K562 (cell line): Measurements from ENCODE around the gene SPATA2L. TPM values are rescaled to one million over a fixed set of nuclear protein-coding genes. Genes with fewer than 3 reads are reported as not detected.
A peak's percentile ranks its signal among the peaks of the same experiment; 100 is the strongest.

Experiments
- ATAC-seq: fragments of 200-7000 bp; cut with Tn5 transposase; 3 replicates; pipeline ENCODE4 v1.9.1; 2020; ENCODE audit warnings: moderate library complexity
- BruUV-seq: library from RNA; stranded (reverse); fragments of 400-500 nt; replicated peaks from 2 replicates; lab custom pipeline; 2021; lab: Mats Ljungman, UMichigan
- CTCF ChIA-PET: fragments of 300-600 bp; formaldehyde crosslinking; extraction: SDS; loops from one replicate; lab custom pipeline; 2021; ENCODE audit warnings: low intra/inter-chr PET ratio; lab: Yijun Ruan, JAX
- POLR2A ChIA-PET: fragments of 300-600, 350-650 bp; sonication (Branson Sonifier 250); formaldehyde crosslinking; extraction: SDS; loops from one replicate; lab custom pipeline; 2021; ENCODE audit warnings: antibody characterized with exemption, inconsistent platforms; lab: Yijun Ruan, JAX
- DNase-seq, 4 experiments: peaks; one replicate each; pipeline versions ENCODE4 v3.0.0 to v3.0.0-alpha.2; 2011 to 2018; ENCODE audit warnings: low spot score in 3 of 4, mixed read lengths in 3 of 4; ENCODE audit errors: extremely low read depth in 1 of 4
- FAIRE-seq: peaks from 2 replicates; lab custom pipeline; 2011; peaks lifted over from hg19 to GRCh38; lab: Jason Lieb, UNC
- H2AFZ ChIP-seq: 2 replicates; pipeline ENCODE4 v1.6.0; 2011; ENCODE audit warnings: low read depth, low read length, control low read depth, inconsistent platforms
- H3K27ac ChIP-seq: fragments of 200-600 bp; 3 replicates; pipeline ENCODE4 v1.8.0; 2011; ENCODE audit warnings: low read depth, mild to moderate bottlenecking, control low read depth, inconsistent platforms, low read length, moderate library complexity, mixed read lengths; ENCODE audit errors: extremely low read depth
- H3K27me3 ChIP-seq, 2 experiments: fragments of 300-600 bp in 1 of 2; 2 replicates in 1 of 2; 3 replicates in 1 of 2; pipeline versions ENCODE4 v1.6.0 to v1.8.0; 2011; ENCODE audit warnings: inconsistent platforms in 2 of 2, low read length in 2 of 2, mild to moderate bottlenecking in 1 of 2, mixed read lengths in 1 of 2, moderate library complexity in 1 of 2; ENCODE audit not compliant: control insufficient read depth in 2 of 2, insufficient read depth in 2 of 2
- H3K36me3 ChIP-seq: fragments of 300-600 bp; 3 replicates; pipeline ENCODE4 v1.8.0; 2011; ENCODE audit warnings: mild to moderate bottlenecking, low read length, inconsistent platforms; ENCODE audit not compliant: control insufficient read depth, insufficient read depth
- H3K4me1 ChIP-seq, 2 experiments: fragments of 200-600 bp in 1 of 2; replicated peaks in 1 of 2; 2 replicates in 1 of 2; 3 replicates in 1 of 2; pipeline versions ENCODE4 v1.5.1 to v1.8.0; 2011; ENCODE audit warnings: inconsistent platforms in 2 of 2, low read length in 2 of 2, mild to moderate bottlenecking in 1 of 2, mixed read lengths in 1 of 2, moderate library complexity in 1 of 2; ENCODE audit not compliant: control insufficient read depth in 2 of 2, insufficient read depth in 2 of 2
- H3K4me2 ChIP-seq: 2 replicates; pipeline ENCODE4 v1.6.1; 2011; ENCODE audit warnings: low read length, control low read depth, inconsistent platforms, mixed read lengths; ENCODE audit not compliant: insufficient read depth
- H3K4me3 ChIP-seq: fragments of 200-600 bp; sonication (generic), shearing (Covaris generic); 2 replicates; pipeline ENCODE4 v1.5.1; 2016; ENCODE audit warnings: control low read depth, inconsistent platforms
- H3K79me2 ChIP-seq: fragments of 200-600 bp; 3 replicates; pipeline ENCODE4 v1.8.0; 2011; ENCODE audit warnings: low read length, inconsistent platforms; ENCODE audit not compliant: control insufficient read depth, insufficient read depth
- H3K9ac ChIP-seq, 2 experiments: 2 replicates each; pipeline versions ENCODE4 v1.6.0 to v1.6.1; 2011; ENCODE audit warnings: low read depth in 2 of 2, low read length in 2 of 2, control low read depth in 1 of 2, inconsistent platforms in 1 of 2, mild to moderate bottlenecking in 1 of 2, mixed read lengths in 1 of 2; ENCODE audit not compliant: insufficient read depth in 1 of 2
- H3K9me1 ChIP-seq: one replicate; pipeline ENCODE4 v1.6.0; 2011; ENCODE audit warnings: inconsistent platforms, mild to moderate bottlenecking, low read length, moderate library complexity; ENCODE audit not compliant: control insufficient read depth, insufficient read depth
- H3K9me3 ChIP-seq: replicated peaks from 2 replicates; pipeline ENCODE4 v1.5.1; 2011; ENCODE audit warnings: low read depth, low read length, inconsistent platforms; ENCODE audit not compliant: control insufficient read depth, insufficient read depth
- H4K20me1 ChIP-seq: replicated peaks from 2 replicates; pipeline ENCODE4 v1.6.1; 2011; ENCODE audit warnings: low read length, inconsistent platforms, mixed read lengths; ENCODE audit not compliant: control insufficient read depth, insufficient read depth
- HMG20B ChIP-seq: fragments of 250-450 bp; sonication (Bioruptor Pico); IDR thresholded peaks from 2 replicates; pipeline ENCODE4 v1.5.0; 2021; ENCODE audit warnings: mild to moderate bottlenecking
- HNRNPL ChIP-seq: fragments of 200-400 bp; formaldehyde crosslinking; IDR thresholded peaks from 2 replicates; pipeline ENCODE4 v1.6.1; 2017; ENCODE audit warnings: low read depth, mild to moderate bottlenecking, low read length
- ILF3 ChIP-seq: fragments of 450-650 bp; IDR thresholded peaks from 2 replicates; pipeline ENCODE4 v1.6.1; 2018; ENCODE audit warnings: antibody characterized with exemption, mild to moderate bottlenecking, moderate library complexity, borderline replicate concordance
- KAT7 ChIP-seq: sonication (generic); formaldehyde crosslinking; IDR thresholded peaks from 2 replicates; pipeline ENCODE4 v1.8.0; 2022; ENCODE audit warnings: missing genetic modification reagents, mild to moderate bottlenecking, borderline replicate concordance
- NR2C2 ChIP-seq, 2 experiments: fragments of 200-800 bp in 1 of 2; sonication (Bioruptor generic) in 1 of 2; sonication (generic) in 1 of 2; formaldehyde crosslinking in 1 of 2; IDR thresholded peaks; 2 replicates each; pipeline versions ENCODE4 v1.6.1 to v1.8.0; 2016 to 2022; ENCODE audit warnings: mild to moderate bottlenecking in 1 of 2, missing compliant biosample characterization in 1 of 2, missing genetic modification characterization in 1 of 2, missing genetic modification reagents in 1 of 2
- PHTF2 ChIP-seq: fragments of 250-450 bp; sonication (Bioruptor Pico); IDR thresholded peaks from 2 replicates; pipeline ENCODE4 v1.5.0; 2021; ENCODE audit warnings: mild to moderate bottlenecking
- STAG1 ChIP-seq: sonication (generic); formaldehyde crosslinking; IDR thresholded peaks from 2 replicates; pipeline ENCODE4 v1.5.0; 2020; ENCODE audit warnings: missing genetic modification reagents, borderline replicate concordance
- ZBED1 ChIP-seq: IDR thresholded peaks from 2 replicates; pipeline ENCODE4 v1.6.1; 2014
- ZBTB8A ChIP-seq: fragments of 450-650 bp; IDR thresholded peaks from 2 replicates; pipeline ENCODE4 v1.6.1; 2018; ENCODE audit warnings: mild to moderate bottlenecking, moderate library complexity; ENCODE audit not compliant: partially characterized antibody
- ZC3H4 ChIP-seq: sonication (generic); formaldehyde crosslinking; IDR thresholded peaks from 2 replicates; pipeline ENCODE4 v1.9.0; 2021; ENCODE audit warnings: missing genetic modification reagents, borderline replicate concordance
- WGBS: fragments of 100-300 bp; shearing (Covaris generic); methylation state at CpG from one replicate; pipeline ENCODE4 v1.1.6; 2016; ENCODE audit warnings: low coverage, mixed read lengths; ENCODE audit not compliant: insufficient coverage; ENCODE audit errors: missing lambda C conversion rate; 5-methylcytosine and 5-hydroxymethylcytosine counted together
- in situ Hi-C: fragments of 300-500 bp; cut with MboI; formaldehyde crosslinking; loops from 4 replicates; pipeline ENCODE4 v1.15.0; 2018; ENCODE audit warnings: inconsistent platforms, mixed read lengths
- intact Hi-C: fragments of 100-400 bp; cut with micrococcal nuclease; formaldehyde crosslinking; loops from 2 replicates; pipeline ENCODE4 v1.14.2; 2022
- polyA plus RNA-seq, 8 experiments: library from polyadenylated mRNA; depleted of rRNA in 4 of 8; stranded (reverse) in 5 of 8; unstranded in 3 of 8; fragments of >200 nt; fragmentation: Nextera tagmentation in 2 of 8; fragmentation: Illumina TruSeq in 1 of 8; extraction: Ambion mirVana in 2 of 8; extraction: Trizol in 1 of 8; gene quantifications; 2 replicates each; pipeline versions ENCODE4 v1.2.1 to v1.2.3, GENCODE V29; 2011 to 2014; ENCODE audit warnings: inconsistent platforms in 1 of 8, missing spikeins in 1 of 8
- total RNA-seq, 7 experiments: library from RNA; depleted of rRNA in 6 of 7; stranded (reverse); fragments of >200 nt in 6 of 7; fragmentation: Illumina TruSeq in 2 of 7; extraction: Trizol in 2 of 7; gene quantifications; 2 replicates each; pipeline versions ENCODE4 v1.2.1 to v1.2.3, GENCODE V29; 2011 to 2021; ENCODE audit warnings: low replicate concordance in 1 of 7
- TF ChIP-seq, protein P1 (sequence below): sonication (generic); formaldehyde crosslinking; IDR thresholded peaks from 2 replicates; pipeline ENCODE4 v1.8.0; 2023; ENCODE audit warnings: missing genetic modification reagents, mild to moderate bottlenecking, borderline replicate concordance
- TF ChIP-seq, protein P2 (sequence below): sonication (generic); formaldehyde crosslinking; IDR thresholded peaks from 2 replicates; pipeline ENCODE4 v1.8.1; 2023; ENCODE audit warnings: mild to moderate bottlenecking, missing genetic modification reagents

The SPATA2L gene
- total and polyA plus RNA-seq, 9 of the 15 experiments (the other 6 are each of a cell fraction or from before 2014, with no cell fraction given) = 0.13 to 19.2 (median 4.8) TPM; not detected in 1

DNA sequence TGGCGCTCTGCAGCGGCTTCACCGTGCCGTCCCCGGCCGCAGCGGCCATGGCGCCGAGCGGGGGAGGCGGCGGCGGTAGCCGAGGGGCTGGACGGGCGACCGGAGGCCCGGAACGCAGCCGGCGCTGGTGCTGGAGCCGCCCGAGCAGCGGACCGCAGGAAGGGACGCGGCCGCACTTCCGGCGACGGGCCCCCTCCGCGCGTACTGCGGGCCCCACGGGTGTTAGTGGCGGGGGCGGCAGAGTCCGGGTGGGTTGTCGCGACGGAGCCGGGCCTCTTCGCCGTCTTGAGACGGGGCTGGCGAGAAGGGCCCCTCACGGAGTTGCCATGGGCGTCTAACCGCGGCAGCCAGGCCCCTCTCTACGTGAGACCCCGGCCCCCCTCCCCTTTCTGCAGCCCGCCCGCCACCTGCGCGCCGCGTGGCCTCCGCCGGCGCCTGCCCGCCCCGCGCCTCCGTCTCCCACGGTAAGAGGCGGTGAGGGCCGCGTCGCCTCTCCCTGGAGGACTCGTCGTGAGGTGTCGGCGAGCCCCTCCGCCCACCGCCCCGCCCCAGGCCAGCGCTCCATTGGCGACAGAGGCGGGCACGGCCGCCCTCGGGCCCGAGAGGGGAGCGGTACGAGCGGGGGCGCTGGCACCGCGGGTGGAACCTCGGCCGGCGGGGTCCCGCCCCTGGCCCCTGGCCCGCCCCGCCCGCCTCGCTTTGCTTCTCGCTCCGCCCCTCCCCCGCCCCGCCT lies 19.5 kb upstream of the SPATA2L start, which contains the start of the genes VPS9D1 and ZNF276 (continued):
- TF ChIP-seq NR2C2 (CRISPR knock-in tag; IDR thresholded peaks at IDR 0.05) (peak; percentile 43; the same call in 1 of the 2 replicates), NR2C2 (tag; IDR thresholded peaks at IDR 0.05) (no peak), HNRNPL (peak; percentile 24), PHTF2 (CRISPR knock-in tag) (0 out of 2 replicates have a peak, but pooled peaks have one; percentile 13)
- TF ChIP-seq, all 486 proteins: peak for 149

DNA sequence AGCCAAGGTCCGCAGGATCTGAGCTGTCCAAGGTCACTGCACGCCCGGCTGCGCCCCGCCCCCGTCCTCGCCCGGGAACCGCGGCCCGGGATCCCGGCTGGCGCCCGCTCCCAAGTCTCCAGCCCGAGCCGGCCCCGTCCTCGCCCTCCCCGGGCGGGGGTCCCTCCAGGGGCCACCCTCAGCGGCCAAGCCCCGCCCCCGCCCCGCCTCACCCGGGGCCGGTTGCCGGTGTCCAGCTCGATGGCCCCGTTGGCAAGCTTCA lies 19.0 kb upstream of the SPATA2L start:
- DNase-seq (peak in 2 of 4 experiments; percentile 61), FAIRE-seq (no peak), ATAC-seq (peak; percentile 18)
- no peaks in the 10 kb centered on the region for H3K27me3 ChIP-seq
- BruUV-seq = no TSS peak
- H3K4me2 ChIP-seq = peak overlapping the region; percentile 94
- peaks cover 40 to 81% of the 10 kb centered on the region in 2 experiments for H3K4me1 ChIP-seq
- POLR2A ChIA-PET = interaction anchor here (0.6 to 5.7 kb wide), 3 partner anchors 9 to 155 kb away, joined by 3 to 45 read pairs (median 6); no protein-coding TSS in a partner anchor
- H3K9ac ChIP-seq = peak overlapping the region; percentile 85 to 93
- in situ Hi-C loops (no loop called here), intact Hi-C loops (no loop called here)
- whole genome bisulfite sequencing = 4% methylated on average over 9 of the region's 29 CpGs
- H3K9me1 ChIP-seq = peaks cover 11% of the 10 kb centered on the region
- H3K36me3 ChIP-seq = peaks cover 57% of the 10 kb centered on the region
- CTCF ChIA-PET = no interaction called here
- H2AFZ ChIP-seq = peak overlapping the region; percentile 82
- peak overlapping the region; percentile 88 for H3K27ac ChIP-seq
- H4K20me1 ChIP-seq = peaks cover 33% of the 10 kb centered on the region
- no peaks in the 10 kb centered on the region for H3K9me3 ChIP-seq
- H3K79me2 ChIP-seq = peaks cover 36% of the 10 kb centered on the region
- H3K4me3 ChIP-seq = peak overlapping the region; percentile 98
- TF ChIP-seq, protein P1, sequence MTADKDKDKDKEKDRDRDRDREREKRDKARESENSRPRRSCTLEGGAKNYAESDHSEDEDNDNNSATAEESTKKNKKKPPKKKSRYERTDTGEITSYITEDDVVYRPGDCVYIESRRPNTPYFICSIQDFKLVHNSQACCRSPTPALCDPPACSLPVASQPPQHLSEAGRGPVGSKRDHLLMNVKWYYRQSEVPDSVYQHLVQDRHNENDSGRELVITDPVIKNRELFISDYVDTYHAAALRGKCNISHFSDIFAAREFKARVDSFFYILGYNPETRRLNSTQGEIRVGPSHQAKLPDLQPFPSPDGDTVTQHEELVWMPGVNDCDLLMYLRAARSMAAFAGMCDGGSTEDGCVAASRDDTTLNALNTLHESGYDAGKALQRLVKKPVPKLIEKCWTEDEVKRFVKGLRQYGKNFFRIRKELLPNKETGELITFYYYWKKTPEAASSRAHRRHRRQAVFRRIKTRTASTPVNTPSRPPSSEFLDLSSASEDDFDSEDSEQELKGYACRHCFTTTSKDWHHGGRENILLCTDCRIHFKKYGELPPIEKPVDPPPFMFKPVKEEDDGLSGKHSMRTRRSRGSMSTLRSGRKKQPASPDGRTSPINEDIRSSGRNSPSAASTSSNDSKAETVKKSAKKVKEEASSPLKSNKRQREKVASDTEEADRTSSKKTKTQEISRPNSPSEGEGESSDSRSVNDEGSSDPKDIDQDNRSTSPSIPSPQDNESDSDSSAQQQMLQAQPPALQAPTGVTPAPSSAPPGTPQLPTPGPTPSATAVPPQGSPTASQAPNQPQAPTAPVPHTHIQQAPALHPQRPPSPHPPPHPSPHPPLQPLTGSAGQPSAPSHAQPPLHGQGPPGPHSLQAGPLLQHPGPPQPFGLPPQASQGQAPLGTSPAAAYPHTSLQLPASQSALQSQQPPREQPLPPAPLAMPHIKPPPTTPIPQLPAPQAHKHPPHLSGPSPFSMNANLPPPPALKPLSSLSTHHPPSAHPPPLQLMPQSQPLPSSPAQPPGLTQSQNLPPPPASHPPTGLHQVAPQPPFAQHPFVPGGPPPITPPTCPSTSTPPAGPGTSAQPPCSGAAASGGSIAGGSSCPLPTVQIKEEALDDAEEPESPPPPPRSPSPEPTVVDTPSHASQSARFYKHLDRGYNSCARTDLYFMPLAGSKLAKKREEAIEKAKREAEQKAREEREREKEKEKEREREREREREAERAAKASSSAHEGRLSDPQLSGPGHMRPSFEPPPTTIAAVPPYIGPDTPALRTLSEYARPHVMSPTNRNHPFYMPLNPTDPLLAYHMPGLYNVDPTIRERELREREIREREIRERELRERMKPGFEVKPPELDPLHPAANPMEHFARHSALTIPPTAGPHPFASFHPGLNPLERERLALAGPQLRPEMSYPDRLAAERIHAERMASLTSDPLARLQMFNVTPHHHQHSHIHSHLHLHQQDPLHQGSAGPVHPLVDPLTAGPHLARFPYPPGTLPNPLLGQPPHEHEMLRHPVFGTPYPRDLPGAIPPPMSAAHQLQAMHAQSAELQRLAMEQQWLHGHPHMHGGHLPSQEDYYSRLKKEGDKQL = 0 out of 2 replicates have a peak, but pooled peaks have one; percentile 16
- TF ChIP-seq ZBTB8A (no peak), HMG20B (CRISPR knock-in tag) (no peak), ZBED1 (no peak), ILF3 (peak; percentile 82; the same call in 1 of the 2 replicates), ZC3H4 (CRISPR knock-in tag) (0 out of 2 replicates have a peak, but pooled peaks have one; percentile 26), KAT7 (CRISPR knock-in tag) (peak; percentile 84; the same call in 1 of the 2 replicates), STAG1 (CRISPR knock-in tag) (peak; percentile 8)
- TF ChIP-seq, protein P2, sequence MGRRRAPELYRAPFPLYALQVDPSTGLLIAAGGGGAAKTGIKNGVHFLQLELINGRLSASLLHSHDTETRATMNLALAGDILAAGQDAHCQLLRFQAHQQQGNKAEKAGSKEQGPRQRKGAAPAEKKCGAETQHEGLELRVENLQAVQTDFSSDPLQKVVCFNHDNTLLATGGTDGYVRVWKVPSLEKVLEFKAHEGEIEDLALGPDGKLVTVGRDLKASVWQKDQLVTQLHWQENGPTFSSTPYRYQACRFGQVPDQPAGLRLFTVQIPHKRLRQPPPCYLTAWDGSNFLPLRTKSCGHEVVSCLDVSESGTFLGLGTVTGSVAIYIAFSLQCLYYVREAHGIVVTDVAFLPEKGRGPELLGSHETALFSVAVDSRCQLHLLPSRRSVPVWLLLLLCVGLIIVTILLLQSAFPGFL (CRISPR knock-in tag) = 0 out of 2 replicates have a peak, but pooled peaks have one; percentile 73
